H1 (cell line): ENCODE measurements around the gene H1-8. TPM values are rescaled to one million over a fixed set of nuclear protein-coding genes. Genes with fewer than 3 reads are reported as not detected.
"Not testable (repeated sequence)": the region's sequence is repeated elsewhere in the genome, so short reads cannot be mapped to it uniquely, and the experiment has no call there.

ENCODE experiments used
- CTCF ChIA-PET: fragments of 300-600 bp; sonication (Branson Sonifier 250); formaldehyde crosslinking; loops from one replicate; lab custom pipeline; 2021; ENCODE audit not compliant: partially characterized antibody; lab: Charles Lee
- POLR2A ChIA-PET: fragments of 300-600 bp; sonication (Branson Sonifier 250); formaldehyde crosslinking; loops from one replicate; lab custom pipeline; 2021; ENCODE audit warnings: inconsistent platforms; ENCODE audit not compliant: partially characterized antibody; lab: Charles Lee
- DNase-seq, 2 experiments: peaks; one replicate each; pipeline versions ENCODE4 v3.0.0 to v3.0.0-alpha.2; 2010 to 2022; ENCODE audit warnings: low spot score in 2 of 2, low read depth in 1 of 2, mixed read lengths in 1 of 2
- FAIRE-seq: peaks from 2 replicates; lab custom pipeline; 2011; peaks lifted over from hg19 to GRCh38; lab: Jason Lieb, UNC
- H2AFZ ChIP-seq: 2 replicates; pipeline ENCODE4 v1.8.1; 2012; ENCODE audit warnings: low read length, inconsistent platforms
- H2AK5ac ChIP-seq: 2 replicates; pipeline ENCODE4 v1.6.1; 2013; ENCODE audit warnings: low read depth, low read length
- H2BK120ac ChIP-seq: replicated peaks from 2 replicates; pipeline ENCODE3; 2013; ENCODE audit warnings: low read depth, low read length, inconsistent platforms
- H2BK12ac ChIP-seq: 2 replicates; pipeline ENCODE4 v1.6.1; 2013; ENCODE audit warnings: low read depth, low read length
- H2BK15ac ChIP-seq: 2 replicates; pipeline ENCODE4 v1.6.1; 2013; ENCODE audit warnings: low read length
- H2BK20ac ChIP-seq: 2 replicates; pipeline ENCODE4 v1.6.1; 2013; ENCODE audit warnings: low read length
- H2BK5ac ChIP-seq: 2 replicates; pipeline ENCODE4 v1.6.1; 2013; ENCODE audit warnings: low read depth, low read length
- H3K14ac ChIP-seq: 2 replicates; pipeline ENCODE4 v1.6.1; 2013; ENCODE audit warnings: inconsistent platforms; ENCODE audit not compliant: insufficient read length
- H3K18ac ChIP-seq: 2 replicates; pipeline ENCODE4 v1.6.1; 2013; ENCODE audit warnings: low read length; ENCODE audit errors: extremely low read depth
- H3K23ac ChIP-seq: 2 replicates; pipeline ENCODE4 v1.6.1; 2013; ENCODE audit warnings: inconsistent platforms; ENCODE audit not compliant: insufficient read length
- H3K23me2 ChIP-seq: 2 replicates; pipeline ENCODE4 v1.6.1; 2013; ENCODE audit warnings: low read depth, low read length
- H3K27ac ChIP-seq: 2 replicates; pipeline ENCODE4 v1.6.1; 2011; ENCODE audit warnings: low read depth, low read length, inconsistent platforms
- H3K27me3 ChIP-seq, 4 experiments: replicated peaks in 1 of 4; 1 replicate in 1 of 4; 2 replicates in 3 of 4; pipeline versions ENCODE4 v1.6.1 to v1.8.1; 2011 to 2013; ENCODE audit warnings: low read length in 3 of 4, mild to moderate bottlenecking in 3 of 4, inconsistent platforms in 2 of 4, mixed read lengths in 2 of 4, moderate library complexity in 1 of 4; ENCODE audit not compliant: control insufficient read depth in 3 of 4, insufficient read depth in 3 of 4; ENCODE audit errors: extremely low read depth in 1 of 4
- H3K36me3 ChIP-seq, 4 experiments: 2 replicates each; pipeline versions ENCODE4 v1.6.1 to v1.8.1; 2011 to 2013; ENCODE audit warnings: mild to moderate bottlenecking in 4 of 4, low read length in 3 of 4, moderate library complexity in 2 of 4, control low read depth in 1 of 4, inconsistent platforms in 1 of 4; ENCODE audit not compliant: insufficient read depth in 4 of 4, control insufficient read depth in 2 of 4
- H3K4ac ChIP-seq: replicated peaks from 2 replicates; pipeline ENCODE3; 2013; ENCODE audit warnings: low read length, low read depth, mixed read lengths, inconsistent platforms; ENCODE audit not compliant: insufficient read length
- H3K4me1 ChIP-seq, 4 experiments: replicated peaks in 1 of 4; 1 replicate in 1 of 4; 2 replicates in 3 of 4; pipeline versions ENCODE4 v1.6.1 to v1.8.1; 2011 to 2013; ENCODE audit warnings: low read length in 3 of 4, inconsistent platforms in 2 of 4, mixed read lengths in 1 of 4; ENCODE audit not compliant: insufficient read depth in 4 of 4, control insufficient read depth in 3 of 4
- H3K4me2 ChIP-seq, 2 experiments: 2 replicates each; pipeline versions ENCODE4 v1.6.1 to v1.8.1; 2011 to 2013; ENCODE audit warnings: low read depth in 2 of 2, low read length in 2 of 2, control low read depth in 1 of 2, inconsistent platforms in 1 of 2, mild to moderate bottlenecking in 1 of 2; ENCODE audit not compliant: insufficient read depth in 1 of 2
- H3K4me3 ChIP-seq, 4 experiments: fragments of 200-600, 300-600 bp in 1 of 4; sonication (generic), shearing (Covaris generic), sonication (Bioruptor Twin) in 1 of 4; 2 replicates each; pipeline versions ENCODE4 v1.5.1 to v1.8.1; 2011 to 2016; ENCODE audit warnings: low read length in 4 of 4, low read depth in 3 of 4, control low read depth in 2 of 4, inconsistent platforms in 2 of 4, mild to moderate bottlenecking in 2 of 4, mixed read lengths in 1 of 4, moderate library complexity in 1 of 4; ENCODE audit not compliant: insufficient read depth in 2 of 4; ENCODE audit errors: extremely low read depth in 1 of 4
- H3K56ac ChIP-seq: replicated peaks from 2 replicates; pipeline ENCODE3; 2013; ENCODE audit warnings: low read depth, mild to moderate bottlenecking, mixed read lengths, low read length, inconsistent platforms; ENCODE audit not compliant: insufficient read length
- H3K79me1 ChIP-seq: 2 replicates; pipeline ENCODE4 v1.6.1; 2013; ENCODE audit warnings: low read depth, low read length, control low read depth
- H3K79me2 ChIP-seq, 2 experiments: 2 replicates each; pipeline versions ENCODE4 v1.6.1 to v1.8.1; 2012 to 2013; ENCODE audit warnings: low read length in 2 of 2, mild to moderate bottlenecking in 2 of 2, inconsistent platforms in 1 of 2; ENCODE audit not compliant: insufficient read depth in 2 of 2, control insufficient read depth in 1 of 2
- H3K9ac ChIP-seq, 4 experiments: replicated peaks in 1 of 4; 1 replicate in 1 of 4; 2 replicates in 3 of 4; pipeline versions ENCODE4 v1.6.1 to v1.8.1; 2011 to 2013; ENCODE audit warnings: low read depth in 3 of 4, low read length in 3 of 4, control low read depth in 2 of 4, mild to moderate bottlenecking in 2 of 4, moderate library complexity in 2 of 4, inconsistent platforms in 1 of 4; ENCODE audit errors: extremely low read depth in 1 of 4
- H3K9me3 ChIP-seq, 2 experiments: 2 replicates each; pipeline versions ENCODE4 v1.6.1 to v1.8.1; 2012 to 2013; ENCODE audit warnings: mild to moderate bottlenecking in 2 of 2, moderate library complexity in 2 of 2, control low read depth in 1 of 2, inconsistent platforms in 1 of 2, low read depth in 1 of 2, low read length in 1 of 2, mixed read lengths in 1 of 2; ENCODE audit not compliant: insufficient read depth in 2 of 2
- H4K20me1 ChIP-seq, 2 experiments: replicated peaks in 1 of 2; 2 replicates each; pipeline versions ENCODE3 to v1.8.1; 2011 to 2013; ENCODE audit warnings: inconsistent platforms in 2 of 2, low read length in 2 of 2, mild to moderate bottlenecking in 1 of 2; ENCODE audit not compliant: insufficient read depth in 2 of 2, control insufficient read depth in 1 of 2
- H4K5ac ChIP-seq: 2 replicates; pipeline ENCODE4 v1.6.1; 2013; ENCODE audit warnings: low read length, low read depth, mixed read lengths, inconsistent platforms; ENCODE audit not compliant: insufficient read length
- H4K8ac ChIP-seq: 2 replicates; pipeline ENCODE4 v1.8.0; 2013; ENCODE audit warnings: mild to moderate bottlenecking, moderate library complexity, low read length, inconsistent platforms; ENCODE audit not compliant: insufficient read depth; ENCODE audit errors: extremely low read depth
- H4K91ac ChIP-seq: replicated peaks from 2 replicates; pipeline ENCODE3; 2013; ENCODE audit warnings: low read length, mixed read lengths, inconsistent platforms; ENCODE audit not compliant: insufficient read length
- WGBS, 2 experiments: shearing (Covaris generic) in 1 of 2; methylation state at CpG; one replicate each; pipeline versions ENCODE4 v1.1.6 to v1.1.7; 2013 to 2015; ENCODE audit warnings: low lambda C conversion rate in 2 of 2, mixed read lengths in 2 of 2, inconsistent platforms in 1 of 2, low coverage in 1 of 2, missing lambda C conversion rate in 1 of 2; ENCODE audit not compliant: insufficient replicate concordance in 2 of 2, insufficient coverage in 1 of 2, insufficient read length in 1 of 2; ENCODE audit errors: extremely low coverage in 1 of 2, missing lambda C conversion rate in 1 of 2; 5-methylcytosine and 5-hydroxymethylcytosine counted together
- polyA plus RNA-seq, 7 experiments: library from polyadenylated mRNA; depleted of rRNA in 3 of 7; stranded (reverse) in 5 of 7; unstranded in 2 of 7; fragments of >200 nt in 5 of 7; fragments of 200-250 nt in 2 of 7; gene quantifications; 1 replicate in 5 of 7; 2 replicates in 1 of 7; 4 replicates in 1 of 7; pipeline versions ENCODE4 v1.2.1 to v1.2.3, GENCODE V29; 2011 to 2013; ENCODE audit warnings: missing spikeins in 2 of 7, mixed read lengths in 2 of 7
- total RNA-seq: library from RNA; stranded (reverse); fragmentation: NEBNext Ultra II Directional; extraction: Animal tissue kit (Norgen Biotek cat#: 25700); gene quantifications from 2 replicates; pipeline ENCODE4 v1.2.1, GENCODE V29; 2021

H1-8 gene
- total and polyA plus RNA-seq, 2 of the 8 experiments (the other 6 are each of a cell fraction or from before 2014, with no cell fraction given) = not detected

DNA sequence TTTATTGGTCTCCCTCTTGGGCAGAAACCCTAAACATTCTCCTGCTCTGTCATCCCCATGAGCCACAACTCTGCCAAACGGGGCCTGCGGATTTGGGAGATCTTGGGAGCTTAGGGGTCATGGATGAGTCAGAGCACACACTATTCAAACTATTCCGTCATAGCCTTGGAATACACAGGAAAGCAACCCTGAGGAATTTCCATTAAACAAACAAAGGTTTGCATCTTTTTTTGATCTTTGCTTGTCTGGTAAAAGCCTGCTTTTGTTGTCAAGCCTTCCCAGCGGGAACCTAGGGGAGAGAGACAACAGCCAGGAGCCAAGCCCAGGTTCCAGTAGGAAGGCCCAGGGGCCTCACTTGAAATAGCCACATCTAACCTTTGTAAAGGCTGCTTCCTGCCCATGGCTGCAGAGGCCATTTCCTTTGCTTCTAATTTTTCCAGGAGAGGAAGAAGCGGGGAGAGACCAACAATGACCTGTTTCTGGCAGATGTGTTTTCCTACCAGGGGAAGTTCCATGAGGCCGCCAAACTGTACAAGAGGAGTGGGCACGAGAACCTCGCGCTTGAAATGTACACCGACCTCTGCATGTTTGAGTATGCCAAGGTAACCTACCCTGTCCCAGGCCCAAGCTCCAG, 47.9 kb upstream of the H1-8 start:
- FAIRE-seq = peak; percentile 93
- H2BK20ac ChIP-seq, H3K18ac ChIP-seq, POLR2A ChIA-PET, H4K20me1 ChIP-seq, H2BK120ac ChIP-seq, H2AK5ac ChIP-seq, H4K5ac ChIP-seq, H4K91ac ChIP-seq, DNase-seq, H3K79me2 ChIP-seq, H2AFZ ChIP-seq, H2BK15ac ChIP-seq, H3K23ac ChIP-seq, H4K8ac ChIP-seq, H3K9ac ChIP-seq, H3K4ac ChIP-seq, H2BK5ac ChIP-seq, H3K4me3 ChIP-seq, H3K36me3 ChIP-seq, H3K4me1 ChIP-seq, H3K4me2 ChIP-seq, H3K27me3 ChIP-seq, H3K27ac ChIP-seq, H3K14ac ChIP-seq, H3K23me2 ChIP-seq, H3K9me3 ChIP-seq, H3K79me1 ChIP-seq, H3K56ac ChIP-seq: not testable (repeated sequence)
- CTCF ChIA-PET = interaction anchor here (1.3 to 11.2 kb wide), 3 partner anchors 10 to 86 kb away, joined by 3 to 93 read pairs (median 5); no protein-coding TSS in a partner anchor
- H2BK12ac ChIP-seq = peak overlapping the region; percentile 90
- WGBS, 2 experiments = 77% methylated on average over 8 of the region's 10 CpGs; no CpG with 5 or more reads in 1 of the 2 experiments

- H3K4me2 ChIP-seq, CTCF ChIA-PET, POLR2A ChIA-PET, H4K20me1 ChIP-seq, H3K9me3 ChIP-seq, H4K8ac ChIP-seq, H3K4me1 ChIP-seq, H3K18ac ChIP-seq, H2BK12ac ChIP-seq, H2BK15ac ChIP-seq, H3K79me1 ChIP-seq, H2BK120ac ChIP-seq, H3K4me3 ChIP-seq, H3K9ac ChIP-seq, H4K91ac ChIP-seq, H3K4ac ChIP-seq, H3K56ac ChIP-seq, H2AFZ ChIP-seq, H3K23me2 ChIP-seq, H4K5ac ChIP-seq, H3K79me2 ChIP-seq, H3K27me3 ChIP-seq, DNase-seq, H2BK5ac ChIP-seq, H3K27ac ChIP-seq, H3K14ac ChIP-seq, FAIRE-seq, H3K23ac ChIP-seq, H2BK20ac ChIP-seq, H2AK5ac ChIP-seq, H3K36me3 ChIP-seq: not testable (repeated sequence)
- WGBS, 2 experiments = 93% methylated on average over 2 of the region's 2 CpGs; no CpG with 5 or more reads in 1 of the 2 experiments
Measured at GRCh38 chr3:129497876-129498275, 45.1 kb upstream of the H1-8 start.
